Left cardiac atrium (tissue), 4 donors: ENCODE results near the gene PIK3R4. TPM values are rescaled to one million over a fixed set of nuclear protein-coding genes. Genes with fewer than 3 reads are reported as not detected.

ENCODE experiments used
- ATAC-seq, 2 donors: fragments of 200-7000 bp; cut with Tn5 transposase; one replicate each; pipeline ENCODE4 v1.9.1; 2020; ENCODE audit warnings: mild to moderate bottlenecking in 2 of 2, moderate library complexity in 2 of 2
- DNase-seq: peaks from one replicate; pipeline ENCODE4 v3.0.0-alpha.2; 2020
- intact Hi-C, 2 donors: fragments of 100-400 bp; cut with DNase I; formaldehyde crosslinking; loops; one replicate each; pipeline versions ENCODE4 v1.14.1 to v1.15.1; 2022 to 2023
- total RNA-seq, 2 donors: library from RNA; stranded (reverse); fragmentation: NEBNext Ultra II Directional; extraction: Animal tissue kit (Norgen Biotek cat#: 25700); gene quantifications; one replicate each; pipeline ENCODE4 v1.2.1, GENCODE V29; 2021
- donor health status: DM: no; HTN: yes; CAD: no.
- donor health status: DM: no; HTN: yes; CAD: no; lungs with severe emphysema.
- donor health status: DM: yes; HTN: yes; CAD: no.
- donor health status: Dilated cardiomyopathy.

PIK3R4 gene
- total RNA-seq, 2 donors from 2014 or later, result 15.4 to 16.4 TPM

- DNase-seq, result no peak
- intact Hi-C loops, result no loop called here
- ATAC-seq, result no peak
These were observed 2.4 kb upstream of the PIK3R4 start for GRCh38 chr3:130748981-130749380.

GRCh38 chr3:130748467-130748861 is 1.8 kb upstream of the PIK3R4 start:
- intact Hi-C loops, result no loop called here
- ATAC-seq (no peak), DNase-seq (no peak)

DNA sequence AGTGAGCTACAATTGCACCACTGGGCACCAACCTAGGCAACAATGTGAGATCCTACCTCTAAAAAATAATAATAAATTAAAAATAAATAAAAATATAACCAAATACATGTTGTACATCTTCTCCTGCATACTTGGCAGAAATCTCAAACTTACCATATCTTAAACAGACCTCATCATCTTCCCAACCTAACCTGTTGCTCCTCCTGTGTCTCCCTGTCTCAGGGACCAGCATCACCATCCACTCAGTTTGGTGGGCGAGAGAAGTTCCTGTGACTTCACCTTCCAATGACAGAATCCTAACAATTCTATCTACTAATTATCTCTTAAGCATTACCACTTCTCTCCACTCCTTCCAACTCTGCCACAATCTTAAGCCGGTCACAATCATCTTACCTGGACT is 3.3 kb downstream of the PIK3R4 start:
- intact Hi-C loops, result no loop called here

GRCh38 chr3:130741946-130742610 is 4.6 kb downstream of the PIK3R4 start:
- intact Hi-C loops, result no loop called here
- no peak for ATAC-seq

More for the DNA sequence above, 3.3 kb downstream of the PIK3R4 start:
- DNase-seq (no peak), ATAC-seq (no peak)

GRCh38 chr3:130739848-130740247 is 6.8 kb downstream of the PIK3R4 start:
- DNase-seq, result no peak
- ATAC-seq, result no peak
- intact Hi-C loops, result no loop called here

More at GRCh38 chr3:130741946-130742610, 4.6 kb downstream of the PIK3R4 start:
- DNase-seq, result no peak

DNA sequence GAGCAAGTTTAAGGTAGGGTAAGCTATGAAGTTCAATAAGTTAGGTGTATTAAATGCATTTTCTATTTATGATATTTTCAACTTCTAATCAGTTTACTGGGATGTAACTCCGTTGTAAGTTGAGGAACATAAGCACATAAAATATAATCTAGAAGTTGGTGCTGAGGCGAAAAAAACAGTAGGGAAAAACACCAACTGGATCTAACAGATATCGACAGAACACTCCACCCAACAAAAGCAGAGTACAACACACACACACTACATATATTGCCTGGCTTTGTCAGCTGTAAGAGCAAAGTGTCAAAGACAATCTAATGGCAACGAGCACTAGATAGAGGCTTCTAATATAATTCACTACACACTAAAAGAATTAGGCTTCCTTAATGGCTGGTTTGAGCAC is 8.4 kb downstream of the PIK3R4 start:
- DNase-seq (no peak), ATAC-seq (no peak)
- intact Hi-C loops, result no loop called here

DNA sequence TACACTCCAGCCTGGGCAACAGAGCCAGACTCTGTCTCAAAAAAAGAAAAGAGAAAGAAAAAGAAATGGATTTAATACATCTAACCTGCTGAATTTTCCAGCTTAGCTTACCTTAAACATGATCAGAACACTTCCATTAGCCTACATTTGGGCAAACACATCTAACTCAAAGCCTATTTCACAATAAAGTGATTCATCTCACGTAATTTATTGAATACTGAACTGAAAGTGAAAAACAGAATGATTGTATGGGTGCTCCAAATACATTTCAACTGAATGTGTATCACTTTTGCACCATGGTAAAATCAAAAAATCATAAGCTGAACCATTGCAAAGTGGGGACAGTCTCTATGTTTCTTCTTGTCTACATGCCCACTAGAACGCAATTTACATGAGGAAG is 9.0 kb downstream of the PIK3R4 start:
- intact Hi-C loops, result no loop called here
- DNase-seq (no peak), ATAC-seq (no peak)

DNA sequence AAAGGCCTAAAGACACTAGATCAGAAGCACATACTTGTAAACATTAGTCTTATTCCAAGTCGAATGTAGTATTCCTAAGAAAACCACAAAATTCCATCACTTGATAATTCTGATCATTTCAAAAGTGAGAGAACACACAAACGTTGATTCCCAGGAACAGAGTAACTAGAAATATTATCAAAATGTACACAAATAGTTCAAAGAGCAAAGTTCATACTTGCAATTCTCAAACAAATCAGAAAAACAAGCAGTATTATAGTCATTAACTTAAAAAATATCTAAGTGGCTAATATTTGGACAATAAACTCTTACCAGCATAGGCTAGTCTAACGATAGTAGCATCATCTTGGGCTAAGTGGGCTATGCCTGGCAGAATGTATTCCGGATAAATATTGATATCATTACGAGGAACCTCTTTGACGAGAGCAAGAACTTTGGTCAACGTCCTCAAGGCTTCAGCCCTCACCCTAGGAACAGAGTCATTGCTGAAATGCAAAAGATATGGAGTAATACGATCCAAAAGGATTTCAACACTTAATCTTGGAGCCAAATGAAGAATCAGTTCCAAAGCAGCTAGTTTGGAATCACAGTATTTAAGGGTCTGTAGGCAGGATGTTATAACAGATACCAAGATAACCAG is 13.3 kb downstream of the PIK3R4 start:
- ATAC-seq, result peak in 1 of 2 donors; percentile 82
- DNase-seq, result no peak
- intact Hi-C loops, result no loop called here

GRCh38 chr3:130732501-130732900 is 14.1 kb downstream of the PIK3R4 start:
- no peak for DNase-seq
- no peak for ATAC-seq
- intact Hi-C loops, result no loop called here

DNA sequence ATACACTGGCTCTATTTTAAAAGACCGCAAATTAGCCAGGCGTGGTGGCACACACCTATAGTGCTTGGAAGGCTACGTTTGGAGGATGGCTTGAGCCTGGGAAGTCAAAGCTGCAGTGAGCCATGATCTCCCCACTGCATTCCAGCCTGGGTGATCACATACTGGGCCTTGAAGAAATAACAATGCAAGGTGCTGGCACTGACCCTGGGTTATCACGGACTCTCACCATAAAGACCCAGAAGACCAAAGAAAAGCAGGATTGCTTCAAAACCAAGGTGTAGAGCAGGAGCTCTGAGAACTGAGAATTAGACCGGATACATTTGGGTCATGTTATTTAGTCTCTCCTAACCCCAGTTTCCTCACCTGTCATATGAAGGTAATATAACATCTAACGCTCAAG is 14.8 kb downstream of the PIK3R4 start:
- DNase-seq (no peak), ATAC-seq (no peak)
- intact Hi-C loops, result no loop called here

- intact Hi-C loops, result no loop called here
- DNase-seq, result no peak
- no peak for ATAC-seq
These were observed 17.5 kb downstream of the PIK3R4 start for GRCh38 chr3:130729154-130729553.

DNA sequence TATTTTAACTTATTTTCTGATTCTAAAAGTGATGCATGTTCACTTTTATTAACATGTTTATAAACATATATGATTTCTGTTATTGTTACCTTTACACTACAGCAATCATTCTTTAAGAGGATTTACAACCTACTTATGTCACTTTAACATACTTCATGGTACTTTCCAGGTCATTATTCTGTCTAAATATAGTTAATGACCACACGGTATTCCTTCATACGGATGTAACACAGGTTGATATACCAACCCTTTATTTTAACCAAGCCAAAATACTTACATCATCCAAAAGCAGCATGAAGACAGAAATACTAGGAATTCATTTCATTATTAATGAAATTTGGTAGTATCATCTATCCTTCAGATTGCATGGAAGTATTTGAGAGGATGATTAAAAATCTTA is 18.6 kb downstream of the PIK3R4 start:
- no peak for DNase-seq
- peak; percentile 39 to 61 for ATAC-seq
- intact Hi-C loops, result no loop called here

DNA sequence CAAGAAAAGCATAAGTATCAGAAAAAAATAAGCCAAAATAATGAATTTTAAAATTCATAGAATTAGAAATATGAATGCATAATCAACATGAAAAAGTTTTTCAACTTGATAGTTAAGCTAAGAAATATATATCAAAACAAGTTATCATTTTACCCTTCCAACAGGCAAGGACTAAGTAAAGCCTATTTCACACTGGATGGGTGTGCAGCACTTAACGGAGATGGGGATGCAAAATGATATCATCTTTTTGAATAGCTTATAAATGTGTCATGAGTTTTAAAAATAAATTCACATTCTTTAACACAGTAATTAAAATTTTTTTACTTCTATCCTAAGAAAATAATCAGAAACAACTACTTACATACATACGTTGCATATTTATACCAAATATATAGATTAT is 20.9 kb downstream of the PIK3R4 start:
- no peak for DNase-seq
- intact Hi-C loops, result no loop called here

DNA sequence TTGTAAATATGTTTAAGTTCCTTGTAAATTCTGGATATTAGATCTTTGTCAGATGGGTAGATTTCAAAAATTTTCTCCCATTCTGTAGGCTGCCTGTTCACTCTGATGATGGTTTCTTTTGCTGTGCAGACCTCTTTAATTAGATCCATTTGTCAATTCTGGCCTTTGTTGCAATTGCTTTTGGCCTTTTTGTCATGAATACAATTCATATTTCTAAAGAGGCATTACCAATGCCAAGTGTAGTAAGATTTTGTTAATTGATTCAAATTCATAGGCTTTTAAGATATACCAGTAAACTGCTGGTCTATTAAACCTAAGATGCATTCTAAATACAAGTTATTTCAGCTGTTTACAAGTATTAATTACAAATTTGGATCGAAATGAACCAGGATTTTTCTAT is 31.0 kb downstream of the PIK3R4 start:
- DNase-seq (no peak), ATAC-seq (no peak)
- intact Hi-C loops, result no loop called here

More for the DNA sequence above, 20.9 kb downstream of the PIK3R4 start:
- ATAC-seq, result no peak

DNA sequence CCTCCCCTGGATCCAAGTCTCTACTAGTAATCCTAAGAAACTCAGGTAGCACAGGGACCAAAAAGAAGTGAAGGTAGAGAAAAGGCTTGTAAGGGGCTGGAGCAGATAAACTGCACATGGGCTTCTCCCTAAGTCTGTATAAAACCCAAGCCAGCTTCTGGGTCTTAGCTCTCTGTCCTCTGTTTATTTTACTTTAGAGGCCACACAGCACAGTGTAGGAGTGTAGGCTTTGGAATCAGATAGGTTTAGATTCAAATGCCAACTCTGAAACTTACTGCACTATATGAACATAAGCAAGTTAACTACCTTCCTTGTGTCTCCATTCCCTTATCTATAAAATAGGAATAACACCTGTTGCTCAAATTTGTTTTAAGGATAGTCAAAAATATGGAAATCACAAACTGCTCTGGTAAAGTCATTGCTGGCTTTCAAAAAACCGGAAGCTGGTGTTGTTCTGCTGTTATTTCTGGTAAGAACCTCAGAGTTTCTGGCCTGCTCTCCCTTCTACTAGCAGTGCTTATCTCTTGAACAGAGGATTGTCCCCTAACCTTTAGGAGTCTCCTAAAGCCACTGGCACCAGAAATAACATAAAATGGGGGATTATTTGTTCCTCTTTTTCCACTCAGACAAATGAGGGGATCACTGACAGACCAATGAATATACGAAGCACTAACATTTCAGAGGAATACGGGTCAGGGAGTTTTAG is 33.8 kb downstream of the PIK3R4 start:
- ATAC-seq, result no peak
- DNase-seq, result no peak
- intact Hi-C loops, result no loop called here

GRCh38 chr3:130711565-130712324 is 34.9 kb downstream of the PIK3R4 start:
- intact Hi-C loops, result no loop called here
- ATAC-seq (no peak), DNase-seq (no peak)

- ATAC-seq (peak; percentile 23 to 36), DNase-seq (no peak)
- intact Hi-C loops, result no loop called here
These were observed 37.0 kb downstream of the PIK3R4 start for GRCh38 chr3:130709671-130710070.

DNA sequence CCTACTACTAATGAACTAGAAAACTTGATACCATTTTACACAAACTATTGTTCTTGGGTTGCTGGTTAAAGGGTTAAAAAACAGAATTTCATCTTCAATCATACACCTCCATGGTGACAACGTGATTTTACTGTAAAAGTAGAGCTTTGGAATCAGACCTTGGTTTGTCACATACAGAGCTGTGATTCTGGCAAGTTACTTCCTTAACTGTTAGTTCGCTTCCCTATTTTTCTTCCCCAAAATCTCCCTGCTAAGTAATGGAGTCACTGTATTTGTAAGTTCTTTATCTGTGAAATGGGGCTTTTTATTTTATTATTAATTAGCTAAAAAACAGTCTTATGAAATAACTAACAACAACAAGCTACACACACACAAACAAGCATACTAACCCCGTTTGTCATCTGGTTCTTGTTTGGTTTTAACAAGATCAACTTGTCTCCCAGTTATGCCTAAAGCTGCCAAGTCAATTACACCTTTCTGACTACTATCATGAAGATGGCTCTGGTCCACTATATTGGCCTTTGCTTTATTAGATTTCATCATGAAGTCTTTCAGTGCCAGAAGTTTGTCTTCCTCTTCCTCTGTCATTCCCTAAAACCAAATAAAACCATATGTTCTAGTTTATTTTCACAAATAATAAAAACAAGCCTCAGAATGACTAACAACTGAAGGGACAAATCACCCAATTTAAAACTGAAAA is 38.6 kb downstream of the PIK3R4 start:
- no peak for ATAC-seq
- DNase-seq, result no peak
- intact Hi-C loops, result no loop called here

- intact Hi-C loops, result no loop called here
- DNase-seq (no peak), ATAC-seq (no peak)
These were observed 41.1 kb downstream of the PIK3R4 start for GRCh38 chr3:130705501-130705900.
